Stomach (tissue), 9 donors: Measurements from ENCODE around the gene F3. TPM values are rescaled to one million over a fixed set of nuclear protein-coding genes. Genes with fewer than 3 reads are reported as not detected.

ENCODE experiments used
- DNase-seq, 2 donors: peaks; one replicate each; pipeline versions ENCODE4 v3.0.0 to v3.0.0-alpha.2; 2013 to 2019
- H3K27ac ChIP-seq, 5 donors: fragments of 200-600 bp in 4 of 5; sonication (generic) in 4 of 5; one replicate each; pipeline ENCODE4 v1.5.1; 2013 to 2019; ENCODE audit warnings: mild to moderate bottlenecking in 1 of 5, moderate library complexity in 1 of 5
- H3K27me3 ChIP-seq, 3 donors: fragments of 200-600 bp; sonication (generic); one replicate each; pipeline ENCODE4 v1.5.1; 2017 to 2019; ENCODE audit warnings: mixed run types in 1 of 3
- H3K36me3 ChIP-seq, 4 donors: fragments of 200-600 bp; sonication (generic); 1 replicate in 3 of 4; 2 replicates in 1 of 4; pipeline ENCODE4 v1.5.1; 2016 to 2019
- H3K4me1 ChIP-seq, 4 donors: fragments of 200-600 bp; sonication (generic); one replicate each; pipeline ENCODE4 v1.5.1; 2016 to 2019
- H3K4me3 ChIP-seq, 4 donors: fragments of 200-600 bp; sonication (generic) in 3 of 4; one replicate each; pipeline ENCODE4 v1.5.1; 2016 to 2019; ENCODE audit warnings: mild to moderate bottlenecking in 1 of 4
- H3K9me3 ChIP-seq, 4 donors: fragments of 200-600 bp; sonication (generic); one replicate each; pipeline ENCODE4 v1.5.1; 2016 to 2019
- CTCF ChIP-seq, 7 experiments: fragments of 450-650 bp in 4 of 7; fragments of 200-600 bp in 3 of 7; sonication (generic) in 3 of 7; IDR thresholded peaks; one replicate each; pipeline ENCODE4 v1.5.1; 2016 to 2019; ENCODE audit warnings: antibody characterized with exemption in 7 of 7, control low read depth in 2 of 7, mild to moderate bottlenecking in 1 of 7
- EP300 ChIP-seq: sonication (generic); formaldehyde crosslinking; IDR thresholded peaks from one replicate; pipeline ENCODE4 v1.6.1; 2017; ENCODE audit warnings: antibody characterized with exemption
- POLR2A ChIP-seq, 4 donors: fragments of 450-650 bp; IDR thresholded peaks; one replicate each; pipeline ENCODE4 v1.6.1; 2016; ENCODE audit warnings: antibody characterized with exemption in 4 of 4, control low read depth in 2 of 4, mild to moderate bottlenecking in 1 of 4, moderate library complexity in 1 of 4
- POLR2AphosphoS5 ChIP-seq, 3 donors: sonication (generic); formaldehyde crosslinking; IDR thresholded peaks; one replicate each; pipeline ENCODE4 v1.6.1; 2016; ENCODE audit warnings: antibody characterized with exemption in 3 of 3
- WGBS, 5 donors: extraction: QIAGEN DNeasy Blood & Tissue Kit in 3 of 5; methylation state at CpG; one replicate each; pipeline versions ENCODE4 v1.1.5 to v1.1.7; 2013 to 2018; 5-methylcytosine and 5-hydroxymethylcytosine counted together
- intact Hi-C: fragments of 100-400 bp; cut with DNase I; formaldehyde crosslinking; loops from one replicate; pipeline ENCODE4 v1.15.1; 2023; ENCODE audit warnings: low total_unique reads
- polyA plus RNA-seq, 3 donors: library from polyadenylated mRNA; stranded (reverse); fragments of 200-250 nt; gene quantifications; one replicate each; pipeline ENCODE4 v1.2.3, GENCODE V29; 2013
- total RNA-seq, 5 donors: library from RNA; depleted of rRNA; stranded (reverse); fragments of >200 nt; gene quantifications; one replicate each; pipeline versions ENCODE4 v1.1.0 to v1.2.3, GENCODE V29; 2014 to 2016
- donor health status: healthy with polysubstance abuse.
- donor health status: Bipolar disorder and iron deficiency.
- donor health status: healthy.

The F3 gene
- total and polyA plus RNA-seq, 8 donors = 36.6 to 206 (median 81.7) TPM

DNA sequence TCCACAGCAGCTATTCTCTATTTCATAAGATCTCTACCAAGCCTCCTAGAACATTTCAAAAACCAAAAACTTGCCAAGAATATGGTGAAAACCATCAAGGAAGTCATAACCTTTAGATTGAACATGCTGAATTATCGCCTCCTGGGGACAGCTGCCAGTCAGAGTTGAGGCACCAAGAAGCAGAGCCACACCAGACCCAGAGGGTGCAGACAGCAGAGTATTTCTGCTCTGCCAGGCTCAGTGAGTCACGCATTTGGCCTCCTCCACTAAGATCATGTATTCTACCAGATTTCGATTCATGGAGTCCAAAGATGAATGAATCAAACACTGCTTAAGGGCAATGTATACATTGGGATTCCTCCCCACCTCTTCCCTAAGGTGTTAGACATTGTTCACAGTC, 2.1 kb downstream of the F3 start:
- TF ChIP-seq EP300 (no peak), CTCF (IDR thresholded peaks at IDR 0.05) (no peak), POLR2AphosphoS5 (IDR thresholded peaks at IDR 0.05) (no peak), POLR2A (IDR thresholded peaks at IDR 0.05) (no peak)
- peak overlapping the region in 4 of 5 donors; percentile 85 to 94 (median 92) for H3K27ac ChIP-seq
- 46 to 78% (median 70%) methylated on average over 3 of the region's 3 CpGs for WGBS, 5 donors

DNA sequence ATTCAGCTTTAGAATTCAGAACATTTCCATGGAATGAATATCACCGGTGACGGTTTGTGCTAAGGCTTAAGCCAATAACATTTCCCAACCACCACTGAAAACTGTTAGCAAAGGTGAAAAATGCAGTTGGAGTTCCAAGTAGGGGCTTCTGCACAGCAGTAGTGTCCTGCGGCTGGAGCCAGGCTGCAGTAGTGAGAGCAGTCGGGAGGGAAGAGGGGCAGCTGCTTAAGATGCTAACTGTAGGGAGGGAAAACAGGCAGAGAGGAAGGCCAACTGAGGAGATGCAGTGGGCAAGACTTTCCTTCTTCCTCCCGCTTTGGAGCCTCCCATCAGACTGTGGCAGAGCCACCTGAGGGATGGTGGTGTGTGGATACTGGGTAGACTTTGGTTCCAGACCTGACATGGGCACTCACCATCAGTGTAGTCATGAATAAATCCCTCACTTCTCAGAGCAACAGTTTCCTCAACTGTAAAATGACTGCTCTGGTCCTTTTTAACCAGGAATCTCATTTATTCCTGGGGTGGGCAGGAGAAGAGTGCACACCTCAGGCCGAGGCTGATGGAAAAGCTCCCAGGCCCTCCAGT, 3.2 kb downstream of the F3 start:
- 52 to 73% (median 63%) methylated on average over 6 of the region's 6 CpGs for WGBS, 5 donors

More for the DNA sequence above, 2.1 kb downstream of the F3 start:
- no peaks in the 10 kb centered on the region for H3K9me3 ChIP-seq
- H3K27me3 ChIP-seq = no peaks in the 10 kb centered on the region
- peaks cover 21 to 82% (median 50%) of the 10 kb centered on the region in 4 donors for H3K4me1 ChIP-seq
- DNase-seq = no peak
- H3K4me3 ChIP-seq = peak overlapping the region; percentile 54 to 84 (median 76)
- peaks cover 13 to 20% (median 19%) of the 10 kb centered on the region in 4 donors for H3K36me3 ChIP-seq
- intact Hi-C loops = loop anchor here (10.0 kb wide), 1 partner anchor 55 kb away; no protein-coding TSS in a partner anchor

GRCh38 chr1:94537254-94537653, 4.3 kb downstream of the F3 start:
- H3K27me3 ChIP-seq = no peaks in the 10 kb centered on the region
- DNase-seq = no peak
- H3K4me1 ChIP-seq = peaks cover 9 to 63% (median 36%) of the 10 kb centered on the region in 4 donors
- no peaks in the 10 kb centered on the region for H3K9me3 ChIP-seq
- 46 to 63% (median 51%) methylated on average over 6 of the region's 6 CpGs for WGBS, 5 donors
- H3K36me3 ChIP-seq = peaks cover 14 to 41% (median 39%) of the 10 kb centered on the region in 4 donors
- H3K4me3 ChIP-seq = peak overlapping the region in 3 of 4 donors; percentile 2 to 71 (median 54)
- intact Hi-C loops = loop anchor here (10.0 kb wide), 1 partner anchor 58 kb away; no protein-coding TSS in a partner anchor
- peak overlapping the region in 4 of 5 donors; percentile 4 to 91 (median 54) for H3K27ac ChIP-seq
- TF ChIP-seq CTCF (IDR thresholded peaks at IDR 0.05) (no peak), EP300 (no peak), POLR2AphosphoS5 (IDR thresholded peaks at IDR 0.05) (no peak), POLR2A (IDR thresholded peaks at IDR 0.05) (no peak)

More for the DNA sequence above, 3.2 kb downstream of the F3 start:
- peaks cover 19 to 74% (median 44%) of the 10 kb centered on the region in 4 donors for H3K4me1 ChIP-seq
- no peaks in the 10 kb centered on the region for H3K27me3 ChIP-seq
- peaks cover 13 to 32% (median 28%) of the 10 kb centered on the region in 4 donors for H3K36me3 ChIP-seq
- intact Hi-C loops = loop anchor here (10.0 kb wide), 1 partner anchor 56 kb away; no protein-coding TSS in a partner anchor
- no peaks in the 10 kb centered on the region for H3K9me3 ChIP-seq
- peak overlapping the region in 4 of 5 donors; percentile 47 to 94 (median 88) for H3K27ac ChIP-seq
- peak overlapping the region; percentile 54 to 84 (median 76) for H3K4me3 ChIP-seq
- TF ChIP-seq EP300 (no peak), POLR2AphosphoS5 (IDR thresholded peaks at IDR 0.05) (no peak), CTCF (IDR thresholded peaks at IDR 0.05) (no peak), POLR2A (IDR thresholded peaks at IDR 0.05) (no peak)
- DNase-seq = peak in 1 of 2 donors; percentile 46

- TF ChIP-seq POLR2AphosphoS5 (IDR thresholded peaks at IDR 0.05) = no peak
- no peak for TF ChIP-seq CTCF (IDR thresholded peaks at IDR 0.05)
- TF ChIP-seq EP300 = no peak
- TF ChIP-seq POLR2A (IDR thresholded peaks at IDR 0.05) = no peak
- H3K9me3 ChIP-seq = no peaks in the 10 kb centered on the region
- no peaks in the 10 kb centered on the region for H3K27me3 ChIP-seq
- DNase-seq = no peak
- intact Hi-C loops = loop anchor here (10.0 kb wide), 1 partner anchor 59 kb away; no protein-coding TSS in a partner anchor
- WGBS, 5 donors = 75 to 87% (median 86%) methylated on average over 9 of the region's 9 CpGs
- peak overlapping the region in 4 of 5 donors; percentile 7 to 91 (median 22) for H3K27ac ChIP-seq
- peak overlapping the region in 2 of 4 donors; percentile 4 to 11 for H3K4me3 ChIP-seq
- peaks cover 20 to 55% (median 53%) of the 10 kb centered on the region in 4 donors for H3K36me3 ChIP-seq
- peaks cover 6 to 59% (median 28%) of the 10 kb centered on the region in 4 donors for H3K4me1 ChIP-seq
Measured at GRCh38 chr1:94535879-94536278, 5.7 kb downstream of the F3 start.
